Stomach (tissue), 4 donors: Measurements from ENCODE around the gene DNAJC17.

Experiments used
- EP300 ChIP-seq: sonication (generic); formaldehyde crosslinking; IDR thresholded peaks from one replicate; pipeline ENCODE4 v1.6.1; 2017; ENCODE audit warnings: antibody characterized with exemption
- POLR2A ChIP-seq, 4 donors: fragments of 450-650 bp; IDR thresholded peaks; one replicate each; pipeline ENCODE4 v1.6.1; 2016; ENCODE audit warnings: antibody characterized with exemption in 4 of 4, control low read depth in 2 of 4, mild to moderate bottlenecking in 1 of 4, moderate library complexity in 1 of 4
- POLR2AphosphoS5 ChIP-seq, 3 donors: sonication (generic); formaldehyde crosslinking; IDR thresholded peaks; one replicate each; pipeline ENCODE4 v1.6.1; 2016; ENCODE audit warnings: antibody characterized with exemption in 3 of 3
- TF ChIP-seq, protein P1 (sequence below), 7 experiments: fragments of 450-650 bp in 4 of 7; fragments of 200-600 bp in 3 of 7; sonication (generic) in 3 of 7; IDR thresholded peaks; one replicate each; pipeline ENCODE4 v1.5.1; 2016 to 2019; ENCODE audit warnings: antibody characterized with exemption in 7 of 7, control low read depth in 2 of 7, mild to moderate bottlenecking in 1 of 7

GRCh38 chr15:40763801-40764628, 43.3 kb downstream of the DNAJC17 start, which contains the start of gene GCHFR:
- TF ChIP-seq, protein P1, sequence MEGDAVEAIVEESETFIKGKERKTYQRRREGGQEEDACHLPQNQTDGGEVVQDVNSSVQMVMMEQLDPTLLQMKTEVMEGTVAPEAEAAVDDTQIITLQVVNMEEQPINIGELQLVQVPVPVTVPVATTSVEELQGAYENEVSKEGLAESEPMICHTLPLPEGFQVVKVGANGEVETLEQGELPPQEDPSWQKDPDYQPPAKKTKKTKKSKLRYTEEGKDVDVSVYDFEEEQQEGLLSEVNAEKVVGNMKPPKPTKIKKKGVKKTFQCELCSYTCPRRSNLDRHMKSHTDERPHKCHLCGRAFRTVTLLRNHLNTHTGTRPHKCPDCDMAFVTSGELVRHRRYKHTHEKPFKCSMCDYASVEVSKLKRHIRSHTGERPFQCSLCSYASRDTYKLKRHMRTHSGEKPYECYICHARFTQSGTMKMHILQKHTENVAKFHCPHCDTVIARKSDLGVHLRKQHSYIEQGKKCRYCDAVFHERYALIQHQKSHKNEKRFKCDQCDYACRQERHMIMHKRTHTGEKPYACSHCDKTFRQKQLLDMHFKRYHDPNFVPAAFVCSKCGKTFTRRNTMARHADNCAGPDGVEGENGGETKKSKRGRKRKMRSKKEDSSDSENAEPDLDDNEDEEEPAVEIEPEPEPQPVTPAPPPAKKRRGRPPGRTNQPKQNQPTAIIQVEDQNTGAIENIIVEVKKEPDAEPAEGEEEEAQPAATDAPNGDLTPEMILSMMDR (IDR thresholded peaks at IDR 0.05) = peak in 2 of 7 experiments; percentile 25 to 33
- TF ChIP-seq POLR2A (IDR thresholded peaks at IDR 0.05) (no peak), EP300 (no peak), POLR2AphosphoS5 (IDR thresholded peaks at IDR 0.05) (peak in 2 of 3 donors; percentile 45 to 72)
